HFF-Myc (cell line): ENCODE results near the gene FAM3B.
"Not testable (repeated sequence)": the region's sequence is repeated elsewhere in the genome, so short reads cannot be mapped to it uniquely, and the experiment has no call there.

Experiments
- DNase-seq: peaks from one replicate; pipeline ENCODE4 v3.0.0-alpha.2; 2011; ENCODE audit warnings: low read depth; ENCODE audit errors: extremely low read depth
- H3K4me3 ChIP-seq: replicated peaks from 2 replicates; pipeline ENCODE4 v1.5.1; 2011; ENCODE audit warnings: low read depth, mild to moderate bottlenecking, control low read depth, low read length
- TF ChIP-seq, protein P1 (sequence below): IDR thresholded peaks from 2 replicates; pipeline ENCODE4 v1.5.1; 2012; ENCODE audit warnings: mild to moderate bottlenecking, low read depth, low read length, control low read depth; ENCODE audit errors: missing control alignments

FAM3B gene

DNA sequence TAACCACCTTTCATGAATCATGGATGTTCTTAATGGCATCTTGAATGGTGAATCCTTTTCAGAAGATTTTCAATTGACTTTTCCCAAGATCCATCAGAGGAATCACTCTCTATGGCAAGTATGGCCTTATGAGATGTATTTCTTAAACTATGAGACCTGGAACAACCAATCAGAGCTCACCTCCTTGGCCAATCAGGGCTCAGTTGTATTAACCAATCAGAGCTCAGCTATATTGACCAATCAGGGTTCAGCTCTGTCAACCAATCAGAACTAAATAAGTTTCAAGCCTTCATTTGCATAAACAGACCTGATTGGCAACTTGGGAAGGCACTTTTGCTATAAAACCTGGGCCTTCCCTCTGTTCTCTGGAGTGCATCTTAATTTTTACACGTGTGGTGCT, 13.6 kb upstream of the FAM3B start:
- no peak for DNase-seq
- TF ChIP-seq, protein P1, sequence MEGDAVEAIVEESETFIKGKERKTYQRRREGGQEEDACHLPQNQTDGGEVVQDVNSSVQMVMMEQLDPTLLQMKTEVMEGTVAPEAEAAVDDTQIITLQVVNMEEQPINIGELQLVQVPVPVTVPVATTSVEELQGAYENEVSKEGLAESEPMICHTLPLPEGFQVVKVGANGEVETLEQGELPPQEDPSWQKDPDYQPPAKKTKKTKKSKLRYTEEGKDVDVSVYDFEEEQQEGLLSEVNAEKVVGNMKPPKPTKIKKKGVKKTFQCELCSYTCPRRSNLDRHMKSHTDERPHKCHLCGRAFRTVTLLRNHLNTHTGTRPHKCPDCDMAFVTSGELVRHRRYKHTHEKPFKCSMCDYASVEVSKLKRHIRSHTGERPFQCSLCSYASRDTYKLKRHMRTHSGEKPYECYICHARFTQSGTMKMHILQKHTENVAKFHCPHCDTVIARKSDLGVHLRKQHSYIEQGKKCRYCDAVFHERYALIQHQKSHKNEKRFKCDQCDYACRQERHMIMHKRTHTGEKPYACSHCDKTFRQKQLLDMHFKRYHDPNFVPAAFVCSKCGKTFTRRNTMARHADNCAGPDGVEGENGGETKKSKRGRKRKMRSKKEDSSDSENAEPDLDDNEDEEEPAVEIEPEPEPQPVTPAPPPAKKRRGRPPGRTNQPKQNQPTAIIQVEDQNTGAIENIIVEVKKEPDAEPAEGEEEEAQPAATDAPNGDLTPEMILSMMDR: no peak
- no peak overlapping the region for H3K4me3 ChIP-seq

DNA sequence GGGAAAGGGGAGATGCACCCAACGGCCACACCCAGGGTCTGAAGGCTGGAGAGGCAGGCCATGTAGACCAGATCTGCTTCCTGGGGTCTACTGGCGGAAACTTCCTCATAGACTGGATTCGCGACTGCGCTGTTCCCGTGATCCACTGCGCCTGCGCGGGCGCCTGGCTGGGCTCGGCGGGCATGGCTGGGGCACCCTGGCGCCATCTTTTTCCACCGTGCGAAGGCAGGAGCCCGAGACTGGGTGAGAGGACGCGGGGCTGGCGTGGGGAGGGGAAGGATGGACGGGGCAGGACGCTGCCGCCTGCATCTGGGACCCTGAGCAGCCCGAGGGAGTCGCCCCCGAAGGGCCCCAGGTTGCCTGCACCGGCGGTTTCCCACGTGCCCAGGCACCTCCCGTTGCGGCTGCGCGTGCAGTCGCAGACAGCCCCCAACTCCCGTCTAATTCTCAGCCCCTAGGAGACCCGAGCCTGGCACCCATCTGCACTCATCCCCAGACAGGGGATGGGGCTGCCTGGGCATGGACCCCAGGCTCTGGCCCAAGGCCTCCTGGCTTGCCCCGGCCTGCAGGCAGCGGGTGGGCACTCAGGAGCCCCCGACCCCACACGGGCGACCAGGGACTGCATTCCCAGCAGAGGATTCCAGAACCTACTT, 12.4 kb upstream of the FAM3B start:
- DNase-seq: no peak
- H3K4me3 ChIP-seq: no peak overlapping the region
- TF ChIP-seq, protein P1: no peak

DNA sequence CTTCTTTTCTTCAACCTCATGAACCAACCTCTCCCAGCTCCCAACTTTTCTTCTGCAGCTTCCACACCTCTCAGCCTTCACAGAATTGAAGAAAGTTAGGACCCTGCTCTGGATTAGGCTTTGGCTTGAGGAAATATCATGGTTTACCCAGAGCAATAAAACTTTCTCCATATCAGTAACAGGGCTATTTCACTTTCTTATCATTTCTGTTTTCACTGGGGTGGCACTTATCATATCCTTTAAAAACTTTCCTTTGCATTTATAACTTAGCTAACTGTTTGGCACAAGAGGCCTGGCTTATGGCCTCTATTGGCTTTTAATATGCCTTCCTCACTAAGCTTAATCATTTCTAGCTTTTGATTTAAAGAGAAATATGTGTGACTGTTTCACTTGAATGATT, 9.4 kb upstream of the FAM3B start:
- DNase-seq: no peak
- no peak overlapping the region for H3K4me3 ChIP-seq
- TF ChIP-seq, protein P1: no peak

DNA sequence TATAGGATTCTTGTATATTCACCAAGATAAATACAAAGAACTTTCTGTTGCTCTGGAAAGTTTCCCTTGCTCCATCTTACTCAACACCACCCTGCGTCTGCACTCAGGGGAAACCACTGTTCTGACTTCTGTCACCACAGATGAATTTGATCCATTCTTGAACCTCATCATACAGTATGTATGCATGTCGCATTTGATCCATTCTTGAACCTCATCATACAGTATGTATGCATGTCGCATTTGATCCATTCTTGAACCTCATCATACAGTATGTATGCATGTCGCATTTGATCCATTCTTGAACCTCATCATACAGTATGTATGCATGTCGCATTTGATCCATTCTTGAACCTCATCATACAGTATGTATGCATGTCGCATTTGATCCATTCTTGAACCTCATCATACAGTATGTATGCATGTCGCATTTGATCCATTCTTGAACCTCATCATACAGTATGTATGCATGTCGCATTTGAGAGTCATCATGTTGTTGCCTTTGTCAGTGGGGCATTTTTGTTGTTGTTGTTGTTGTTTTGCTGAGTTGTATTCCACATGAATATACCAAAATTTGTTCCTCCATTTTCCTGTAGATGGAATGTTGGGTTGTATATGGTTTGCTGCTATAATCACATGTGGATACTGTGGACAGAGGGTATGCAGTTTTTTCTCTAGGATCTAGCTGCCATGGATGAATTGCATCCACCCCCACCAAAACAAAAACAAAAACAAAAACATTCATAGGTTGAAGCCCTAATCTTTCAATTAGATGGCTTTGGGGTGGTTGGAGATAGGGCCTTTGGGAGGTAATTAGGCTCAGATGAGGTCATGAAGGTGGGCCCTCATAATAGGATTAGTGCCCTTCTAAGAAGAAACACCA, 3.1 kb upstream of the FAM3B start:
- DNase-seq, H3K4me3 ChIP-seq: not testable (repeated sequence)

DNA sequence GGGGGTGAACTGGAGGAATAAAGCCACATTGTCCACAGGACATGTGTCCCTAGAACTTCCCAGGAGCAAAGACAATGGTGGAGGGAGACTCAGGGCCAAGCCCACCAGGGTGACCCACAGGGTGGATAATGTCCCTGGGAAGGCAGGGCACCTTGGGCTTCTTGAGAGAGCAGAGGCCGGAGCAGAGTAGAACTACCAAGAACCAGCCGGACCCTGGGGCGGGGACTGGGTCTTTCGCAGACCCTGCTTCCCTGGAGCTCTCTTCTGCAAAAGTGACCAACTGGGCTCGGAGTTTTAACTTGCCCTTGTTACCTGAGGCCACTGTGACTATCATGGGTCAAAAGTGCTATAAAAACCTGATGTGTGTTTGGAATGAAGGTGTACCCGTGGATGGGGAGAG, 875 bp upstream of the FAM3B start:
- DNase-seq: no peak
- TF ChIP-seq, protein P1: no peak
- H3K4me3 ChIP-seq: no peak overlapping the region

DNA sequence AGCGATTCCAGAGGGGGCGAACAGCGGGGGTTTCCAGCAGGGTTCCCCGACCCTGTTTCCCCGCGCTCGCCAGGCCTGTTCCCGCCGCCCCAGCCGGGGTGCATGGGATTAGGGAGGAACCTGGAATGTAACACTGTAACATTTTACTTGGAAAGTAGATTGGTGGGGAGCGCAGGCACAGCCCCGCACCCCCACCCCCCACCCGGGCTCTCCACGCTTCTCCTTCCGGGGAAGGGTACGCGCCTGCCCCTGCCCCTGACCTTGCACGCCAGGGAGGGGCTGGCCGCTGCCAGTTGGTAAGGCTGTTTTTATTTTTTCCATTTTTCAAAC, 427 bp downstream of the FAM3B start:
- no peak for DNase-seq
- TF ChIP-seq, protein P1: no peak
- no peak overlapping the region for H3K4me3 ChIP-seq

DNA sequence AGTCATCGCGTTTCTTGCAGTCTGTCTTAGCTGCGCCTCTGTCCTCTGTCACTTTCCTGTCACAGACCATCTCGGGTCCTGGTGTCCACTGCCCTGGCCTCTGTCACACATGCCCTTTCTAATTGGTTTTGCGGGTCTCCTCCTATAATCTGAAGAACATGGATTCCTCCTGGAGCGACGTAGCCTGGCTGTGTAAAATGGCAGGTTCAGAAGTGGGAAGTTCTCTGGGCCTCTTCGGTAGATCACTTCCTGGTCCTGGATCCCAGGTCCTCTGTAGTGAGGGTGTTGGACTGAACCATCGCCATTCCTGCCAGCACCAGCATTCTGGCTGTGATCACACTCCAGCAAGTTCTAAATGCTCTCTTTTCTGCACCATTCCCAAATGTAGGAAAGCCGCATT, 857 bp downstream of the FAM3B start:
- DNase-seq: no peak

More for the DNA sequence above, 857 bp downstream of the FAM3B start:
- H3K4me3 ChIP-seq: no peak overlapping the region
- TF ChIP-seq, protein P1: no peak
